Neuron (in vitro differentiated cells): ENCODE results near the gene CNNM2.

ENCODE experiments used
- H2AFZ ChIP-seq: one replicate; pipeline ENCODE4 v1.6.1; 2013; ENCODE audit warnings: low read depth, mild to moderate bottlenecking, inconsistent platforms, low read length, moderate library complexity
- H3K27me3 ChIP-seq: one replicate; pipeline ENCODE4 v1.6.1; 2013; ENCODE audit warnings: low read length; ENCODE audit not compliant: insufficient read depth
- H3K36me3 ChIP-seq: one replicate; pipeline ENCODE4 v1.6.1; 2013; ENCODE audit warnings: low read length; ENCODE audit not compliant: insufficient read depth
- H3K4me1 ChIP-seq: one replicate; pipeline ENCODE4 v1.6.1; 2013; ENCODE audit warnings: low read length; ENCODE audit not compliant: insufficient read depth
- H3K4me3 ChIP-seq: 2 replicates; pipeline ENCODE4 v1.5.1; 2013; ENCODE audit warnings: mild to moderate bottlenecking, low read length, moderate library complexity
- H3K9me3 ChIP-seq: one replicate; pipeline ENCODE4 v1.6.1; 2013; ENCODE audit warnings: low read length

The CNNM2 gene

DNA sequence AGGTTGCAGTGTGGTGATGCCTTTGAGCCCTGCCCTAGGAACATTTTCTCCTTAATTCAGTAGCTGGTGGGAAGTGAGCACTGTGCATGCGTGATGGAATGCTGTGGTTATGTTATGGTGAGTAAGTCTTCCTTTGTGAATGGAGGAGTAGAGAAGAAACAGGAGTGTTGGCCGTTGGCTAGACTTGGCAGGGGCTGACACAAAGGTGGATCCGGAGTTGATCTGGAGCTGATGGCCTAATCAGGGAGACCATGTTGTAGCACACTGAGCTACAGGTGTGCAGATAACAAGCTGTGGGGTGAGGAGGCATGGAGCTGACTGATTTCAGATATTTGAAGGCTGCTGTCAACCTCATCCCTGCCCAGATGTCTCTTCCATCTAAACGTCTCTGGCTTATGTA is 122.3 kb downstream of the CNNM2 start:
- no peak overlapping the region for H2AFZ ChIP-seq
- H3K36me3 ChIP-seq, result no peaks in the 10 kb centered on the region
- H3K4me3 ChIP-seq, result no peak overlapping the region
- no peaks in the 10 kb centered on the region for H3K27me3 ChIP-seq
- H3K9me3 ChIP-seq, result no peaks in the 10 kb centered on the region
- H3K4me1 ChIP-seq, result peaks cover 6% of the 10 kb centered on the region

DNA sequence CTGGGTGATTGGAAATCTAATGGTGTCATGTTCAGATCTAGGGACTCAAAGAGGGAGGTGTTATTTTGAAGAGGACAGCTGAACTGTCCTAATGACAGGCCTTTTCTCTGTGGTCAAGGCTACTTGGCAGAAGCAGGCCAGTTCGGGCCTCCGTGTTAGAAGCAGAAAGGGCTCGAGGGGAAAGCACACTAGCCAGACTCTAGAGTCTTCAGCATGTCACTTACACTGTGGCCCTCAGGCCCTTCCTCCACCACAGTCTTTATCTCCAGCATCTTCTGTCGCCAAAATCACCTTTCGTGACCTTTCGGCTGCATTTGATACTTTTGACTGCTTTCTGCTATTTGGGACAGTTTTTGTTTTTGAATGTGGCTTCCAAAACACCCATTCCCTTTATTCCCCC is 123.3 kb downstream of the CNNM2 start:
- no peaks in the 10 kb centered on the region for H3K36me3 ChIP-seq
- H2AFZ ChIP-seq, result no peak overlapping the region
- no peaks in the 10 kb centered on the region for H3K27me3 ChIP-seq
- H3K4me1 ChIP-seq, result peaks cover 6% of the 10 kb centered on the region
- H3K9me3 ChIP-seq, result no peaks in the 10 kb centered on the region
- no peak overlapping the region for H3K4me3 ChIP-seq

DNA sequence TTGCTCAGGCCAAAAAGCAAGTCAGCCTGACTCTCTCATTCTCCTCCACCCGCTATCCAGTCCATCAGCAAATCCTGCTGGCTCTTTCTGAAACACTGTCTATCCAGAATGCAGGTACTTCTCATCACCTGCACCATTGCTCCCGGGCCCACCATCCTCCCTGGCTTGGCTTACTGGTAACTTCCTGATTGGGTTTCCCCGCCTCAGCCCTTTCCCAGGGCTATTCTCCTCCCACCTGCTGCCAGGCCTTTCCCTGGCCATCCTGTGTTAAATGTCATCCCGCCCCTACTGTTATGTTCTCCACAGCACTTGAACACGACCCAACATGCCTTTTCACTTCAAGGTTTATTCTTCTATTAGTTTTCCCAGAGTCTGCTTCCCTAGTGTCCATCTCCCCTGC is 124.0 kb downstream of the CNNM2 start:
- H2AFZ ChIP-seq, result no peak overlapping the region
- no peaks in the 10 kb centered on the region for H3K27me3 ChIP-seq
- H3K4me3 ChIP-seq, result no peak overlapping the region
- no peaks in the 10 kb centered on the region for H3K9me3 ChIP-seq
- no peaks in the 10 kb centered on the region for H3K36me3 ChIP-seq
- H3K4me1 ChIP-seq, result peaks cover 6% of the 10 kb centered on the region

DNA sequence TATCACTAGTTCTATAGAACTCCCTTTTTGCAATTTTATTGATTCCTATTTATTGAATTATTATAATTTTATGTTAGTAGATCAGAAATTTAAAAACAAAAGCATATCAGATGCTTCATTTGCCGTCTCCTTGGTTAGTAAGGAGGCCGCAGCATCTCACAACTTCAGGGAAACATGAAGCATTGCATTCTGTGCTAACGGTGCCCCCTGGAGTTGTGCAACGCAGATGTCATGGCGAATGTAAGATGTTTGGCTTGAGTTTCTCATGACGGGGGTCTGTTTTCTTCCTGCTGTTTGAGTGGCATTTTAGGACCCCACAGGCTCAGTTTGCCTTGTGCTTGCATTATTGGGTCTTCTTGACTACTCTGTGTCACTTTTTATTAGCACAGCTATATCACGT is 124.8 kb downstream of the CNNM2 start:
- Histone ChIP-seq H3K27me3 (no peaks in the 10 kb centered on the region), H3K4me1 (peaks cover 6% of the 10 kb centered on the region), H3K9me3 (no peaks in the 10 kb centered on the region), H2AFZ (no peak overlapping the region), H3K36me3 (no peaks in the 10 kb centered on the region), H3K4me3 (no peak overlapping the region)

DNA sequence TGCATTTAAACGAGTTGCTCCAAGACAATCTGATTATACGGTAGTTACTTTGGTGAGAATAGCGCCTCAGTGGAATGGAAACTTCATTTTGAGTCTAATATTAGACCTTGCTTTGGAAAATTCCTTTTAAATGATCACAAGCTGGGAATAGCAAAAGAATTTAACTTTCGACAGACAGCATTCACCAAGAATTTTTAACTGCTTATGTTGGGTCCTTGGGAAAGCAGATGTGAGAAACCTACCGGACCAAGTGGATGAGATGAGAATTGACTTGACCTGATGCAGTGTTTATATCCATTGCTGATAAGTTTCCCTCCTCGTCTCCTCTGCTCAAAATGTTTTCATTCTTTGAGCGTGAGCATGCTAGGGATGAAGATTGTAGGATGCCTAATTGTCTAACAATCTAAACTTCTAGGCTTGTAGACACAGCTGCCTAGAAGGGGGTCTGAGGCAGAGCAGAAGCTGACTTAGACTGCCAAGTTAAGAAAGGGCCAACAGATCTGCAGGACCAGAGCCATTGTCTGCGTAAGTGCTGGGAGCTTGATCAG is 126.9 kb downstream of the CNNM2 start:
- peaks cover 6% of the 10 kb centered on the region for H3K4me1 ChIP-seq
- no peaks in the 10 kb centered on the region for H3K9me3 ChIP-seq
- H2AFZ ChIP-seq, result no peak overlapping the region
- H3K4me3 ChIP-seq, result no peak overlapping the region
- H3K27me3 ChIP-seq, result no peaks in the 10 kb centered on the region
- no peaks in the 10 kb centered on the region for H3K36me3 ChIP-seq

DNA sequence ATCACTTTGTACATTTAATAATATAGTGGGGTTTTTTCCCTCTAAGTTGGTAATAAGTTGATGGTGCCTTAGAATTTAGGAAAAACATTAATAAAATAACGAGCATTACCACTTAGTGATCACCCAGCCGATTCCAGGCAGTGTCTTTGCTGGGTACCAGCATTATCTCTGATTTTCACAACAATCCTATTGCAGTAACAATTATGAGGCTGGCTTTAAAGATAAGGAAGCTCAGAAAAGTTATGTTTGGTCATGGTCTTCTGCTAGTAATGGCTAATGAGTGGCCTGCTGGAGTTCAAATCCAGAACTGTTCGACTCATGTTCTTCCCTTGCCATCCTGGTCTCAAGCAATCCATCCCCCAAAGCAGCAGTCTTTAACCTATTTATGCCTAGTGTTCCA is 127.9 kb downstream of the CNNM2 start:
- Histone ChIP-seq H3K27me3 (no peaks in the 10 kb centered on the region), H3K4me3 (no peak overlapping the region), H2AFZ (no peak overlapping the region), H3K36me3 (no peaks in the 10 kb centered on the region), H3K9me3 (no peaks in the 10 kb centered on the region), H3K4me1 (peaks cover 6% of the 10 kb centered on the region)

DNA sequence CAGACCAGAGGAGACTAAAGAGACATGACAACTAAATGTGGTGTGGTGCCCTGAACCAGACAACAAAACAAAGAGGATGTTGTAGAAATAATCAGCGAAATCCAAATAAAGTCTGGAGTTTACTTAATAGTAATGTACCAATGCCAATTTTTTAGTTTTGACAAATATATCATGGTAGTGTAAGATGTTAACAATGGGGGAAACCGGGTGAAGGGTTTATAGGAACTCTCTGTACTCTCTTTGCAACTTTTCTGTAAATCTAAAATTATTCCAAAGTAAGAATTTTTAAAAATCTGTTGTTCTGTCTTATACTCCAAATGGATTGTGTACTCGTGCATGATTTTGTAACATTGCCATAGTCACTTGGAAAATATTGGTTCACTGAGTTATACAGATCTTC is 129.3 kb downstream of the CNNM2 start:
- H2AFZ ChIP-seq, result no peak overlapping the region
- no peak overlapping the region for H3K4me3 ChIP-seq
- H3K36me3 ChIP-seq, result no peaks in the 10 kb centered on the region
- H3K27me3 ChIP-seq, result no peaks in the 10 kb centered on the region
- peaks cover 6% of the 10 kb centered on the region for H3K4me1 ChIP-seq
- no peaks in the 10 kb centered on the region for H3K9me3 ChIP-seq

DNA sequence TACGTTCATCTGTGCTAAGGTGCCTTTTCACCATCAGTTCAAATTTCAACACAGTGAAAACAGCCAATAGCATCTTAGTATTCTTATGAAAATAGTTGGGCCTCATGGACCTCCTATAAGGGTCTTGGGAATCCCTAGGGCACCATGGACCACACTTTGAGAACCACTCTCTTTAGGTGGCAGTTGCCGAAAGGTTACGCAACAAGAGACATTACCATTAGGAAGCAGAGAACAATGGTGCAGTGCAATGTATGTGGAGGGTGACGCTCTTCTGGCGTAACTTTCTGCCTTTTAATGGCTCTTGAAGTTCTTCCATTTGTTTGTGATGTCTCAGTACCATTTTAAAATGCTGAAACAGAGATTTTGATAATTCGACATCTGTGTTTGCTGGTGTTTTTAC is 131.1 kb downstream of the CNNM2 start:
- Histone ChIP-seq H3K4me3 (no peak overlapping the region), H3K9me3 (no peaks in the 10 kb centered on the region), H3K4me1 (peaks cover 6% of the 10 kb centered on the region), H3K36me3 (no peaks in the 10 kb centered on the region), H3K27me3 (no peaks in the 10 kb centered on the region), H2AFZ (no peak overlapping the region)

DNA sequence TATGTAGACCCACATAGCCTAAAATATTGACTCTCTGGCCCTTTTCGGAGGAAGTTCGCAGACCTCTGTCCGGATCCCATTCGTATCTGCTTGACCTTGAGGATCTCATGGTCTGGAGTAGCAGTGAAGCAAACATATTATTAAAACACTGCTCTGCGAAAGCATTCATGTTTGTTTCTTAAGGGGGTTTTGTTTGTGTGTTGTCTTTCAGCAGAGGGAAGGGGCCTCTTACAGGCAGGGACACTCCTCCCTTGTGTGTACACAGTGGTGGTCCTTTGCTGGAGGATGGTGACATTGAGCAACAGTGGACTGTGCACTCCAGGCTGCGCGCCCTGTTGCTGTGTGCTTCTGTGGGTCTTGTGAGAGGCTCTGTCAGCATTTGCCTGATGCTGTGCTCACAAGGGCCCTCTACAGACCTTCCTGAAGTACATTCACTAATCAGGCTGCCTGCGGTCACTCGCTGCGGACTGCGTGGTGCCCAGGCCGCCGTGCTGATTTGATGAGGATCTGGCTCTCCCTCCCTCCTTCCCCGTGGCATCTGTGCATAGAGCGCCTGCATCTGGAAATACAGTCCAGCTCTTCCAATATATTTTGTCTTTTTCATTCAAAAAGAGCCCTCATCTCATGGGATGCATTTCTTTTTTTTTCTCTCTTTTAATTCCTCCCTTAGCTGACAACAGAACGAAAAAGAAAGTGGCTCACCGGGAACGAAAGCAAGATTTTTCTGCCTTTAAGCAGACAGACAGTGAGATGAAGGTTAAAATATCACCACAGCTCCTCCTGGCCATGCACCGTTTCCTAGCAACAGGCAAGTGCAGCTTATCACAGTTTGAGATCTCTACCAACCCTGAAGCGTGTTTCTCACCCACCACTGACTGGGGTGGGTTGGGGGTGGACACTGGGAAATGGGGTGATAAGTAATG is 135.8 kb downstream of the CNNM2 start:
- no peak overlapping the region for H2AFZ ChIP-seq
- no peaks in the 10 kb centered on the region for H3K36me3 ChIP-seq
- no peak overlapping the region for H3K4me3 ChIP-seq
- H3K4me1 ChIP-seq, result peaks cover 2% of the 10 kb centered on the region
- H3K27me3 ChIP-seq, result no peaks in the 10 kb centered on the region
- peaks cover 2% of the 10 kb centered on the region for H3K9me3 ChIP-seq

DNA sequence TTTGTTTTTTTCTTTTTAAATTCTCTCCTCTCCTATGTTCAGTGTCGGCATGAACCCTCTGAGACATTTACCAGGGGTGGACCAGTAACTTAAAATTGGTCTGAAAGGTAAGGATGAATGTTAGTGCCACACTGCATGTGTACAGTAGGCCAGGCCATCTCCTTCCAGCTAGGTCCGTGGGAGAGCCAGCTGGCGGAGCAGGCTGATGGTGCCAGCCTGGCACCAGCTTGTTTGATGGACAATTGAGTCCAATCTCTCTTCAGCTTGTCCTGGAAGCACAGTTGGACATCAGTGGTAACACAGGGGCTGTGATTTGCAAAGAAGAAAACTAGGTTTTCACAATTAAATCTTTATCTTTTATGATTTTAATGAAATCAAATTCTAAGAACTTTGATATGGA is 136.5 kb downstream of the CNNM2 start:
- H3K9me3 ChIP-seq, result peaks cover 2% of the 10 kb centered on the region
- H3K4me1 ChIP-seq, result peaks cover 2% of the 10 kb centered on the region
- no peak overlapping the region for H3K4me3 ChIP-seq
- no peaks in the 10 kb centered on the region for H3K36me3 ChIP-seq
- H3K27me3 ChIP-seq, result no peaks in the 10 kb centered on the region
- H2AFZ ChIP-seq, result no peak overlapping the region

DNA sequence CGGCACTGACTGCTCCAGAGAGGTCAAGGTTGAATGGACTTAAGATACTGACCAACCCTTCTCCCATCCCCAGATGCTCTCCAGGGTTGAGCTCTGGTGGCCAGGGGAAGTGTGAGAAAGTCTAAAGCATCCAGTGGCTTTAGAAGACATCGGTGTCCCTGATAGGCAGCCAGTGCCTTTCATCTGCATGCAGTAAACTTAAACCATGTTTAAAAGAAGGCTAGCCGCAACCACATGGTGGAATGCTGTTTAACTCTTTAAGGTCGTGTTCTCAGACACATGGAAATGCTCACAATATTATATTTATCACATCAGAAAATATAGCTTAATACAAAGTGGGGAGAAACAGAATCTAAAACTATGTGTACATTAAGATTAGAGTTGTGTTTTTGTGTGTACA is 137.0 kb downstream of the CNNM2 start:
- no peaks in the 10 kb centered on the region for H3K36me3 ChIP-seq
- peaks cover 2% of the 10 kb centered on the region for H3K9me3 ChIP-seq
- H3K4me3 ChIP-seq, result no peak overlapping the region
- no peaks in the 10 kb centered on the region for H3K27me3 ChIP-seq
- H2AFZ ChIP-seq, result no peak overlapping the region
- H3K4me1 ChIP-seq, result peaks cover 2% of the 10 kb centered on the region

DNA sequence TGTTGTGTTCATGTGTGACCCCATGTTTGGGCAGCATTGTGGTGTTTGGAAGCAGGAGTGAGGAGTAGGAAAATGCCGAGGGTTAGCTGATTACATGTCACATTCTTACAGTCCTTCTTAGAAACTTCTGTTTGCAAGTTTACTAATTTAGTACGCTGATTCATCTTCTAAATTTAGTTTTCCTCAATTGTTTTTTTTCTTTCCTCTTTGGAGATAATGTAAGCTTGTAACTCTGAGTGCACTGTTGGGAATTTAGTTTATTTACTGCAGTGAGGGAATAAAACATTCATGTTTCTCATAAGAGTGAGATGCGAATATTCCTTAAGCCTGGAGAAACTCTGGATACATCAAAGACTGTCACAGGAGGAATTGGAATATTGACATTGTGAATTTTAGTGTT is 139.9 kb downstream of the CNNM2 start:
- H3K9me3 ChIP-seq, result peaks cover 2% of the 10 kb centered on the region
- peaks cover 2% of the 10 kb centered on the region for H3K4me1 ChIP-seq
- H2AFZ ChIP-seq, result no peak overlapping the region
- no peaks in the 10 kb centered on the region for H3K27me3 ChIP-seq
- H3K4me3 ChIP-seq, result no peak overlapping the region
- H3K36me3 ChIP-seq, result no peaks in the 10 kb centered on the region

DNA sequence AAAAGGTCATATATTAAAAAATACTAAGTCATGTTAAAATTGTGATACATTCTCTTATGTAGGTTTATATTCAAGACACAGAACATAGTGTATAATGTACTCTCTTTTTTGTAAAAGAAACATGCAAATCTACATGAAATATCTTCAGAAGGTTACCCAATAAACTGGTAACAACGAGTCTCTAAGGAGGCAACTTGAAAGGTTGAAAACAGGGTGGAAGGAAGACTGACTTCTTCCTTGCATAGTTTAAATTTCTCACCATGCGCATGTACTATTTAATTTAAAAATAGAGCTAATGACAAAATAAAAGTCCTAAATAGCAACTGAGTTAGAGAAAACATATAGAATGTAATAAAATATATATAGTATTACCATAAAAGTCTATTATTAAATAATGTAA is 142.5 kb downstream of the CNNM2 start:
- H3K27me3 ChIP-seq, result no peaks in the 10 kb centered on the region
- no peaks in the 10 kb centered on the region for H3K4me1 ChIP-seq
- H3K36me3 ChIP-seq, result no peaks in the 10 kb centered on the region
- no peak overlapping the region for H3K4me3 ChIP-seq
- H2AFZ ChIP-seq, result no peak overlapping the region
- H3K9me3 ChIP-seq, result peaks cover 2% of the 10 kb centered on the region
